GM23338 (cell line): ENCODE data around the gene G6PC2. TPM values are rescaled to one million over a fixed set of nuclear protein-coding genes. Genes with fewer than 3 reads are reported as not detected.
"Not testable (repeated sequence)": the region's sequence is repeated elsewhere in the genome, so short reads cannot be mapped to it uniquely, and the experiment has no call there.

Experiments used
- ATAC-seq: fragments of 200-7000 bp; cut with Tn5 transposase; 3 replicates; pipeline ENCODE4 v1.9.1; 2020
- DNase-seq: peaks from one replicate; pipeline ENCODE4 v3.0.0-alpha.2; 2015; ENCODE audit warnings: low spot score
- H2AFZ ChIP-seq: fragments of 200-600 bp; sonication (generic); 2 replicates; pipeline ENCODE4 v1.8.0; 2016; ENCODE audit warnings: antibody characterized with exemption, mild to moderate bottlenecking, moderate library complexity
- H3F3A ChIP-seq: fragments of 200-600 bp; sonication (generic); replicated peaks from 2 replicates; pipeline ENCODE4 v1.8.0; 2017; ENCODE audit warnings: antibody characterized with exemption, mixed run types, low read depth
- H3K27ac ChIP-seq: fragments of 200-600 bp; sonication (generic); 2 replicates; pipeline ENCODE4 v1.6.1; 2016; ENCODE audit warnings: low read depth
- H3K27me3 ChIP-seq: fragments of 200-600 bp; sonication (generic); 2 replicates; pipeline ENCODE4 v1.8.0; 2016; ENCODE audit warnings: mild to moderate bottlenecking, mixed run types, moderate library complexity; ENCODE audit not compliant: insufficient read depth
- H3K36me3 ChIP-seq: fragments of 200-600 bp; sonication (generic); 2 replicates; pipeline ENCODE4 v1.8.0; 2016; ENCODE audit warnings: mild to moderate bottlenecking; ENCODE audit not compliant: insufficient read depth
- H3K4me1 ChIP-seq: fragments of 200-600 bp; sonication (generic); 2 replicates; pipeline ENCODE4 v1.8.0; 2016; ENCODE audit warnings: mild to moderate bottlenecking, moderate library complexity; ENCODE audit not compliant: insufficient read depth
- H3K4me2 ChIP-seq: fragments of 200-600 bp; sonication (generic); 2 replicates; pipeline ENCODE4 v1.7.1; 2017; ENCODE audit warnings: mixed run types
- H3K4me3 ChIP-seq: fragments of 200-600 bp; sonication (generic); 2 replicates; pipeline ENCODE4 v1.6.1; 2016; ENCODE audit warnings: mixed run types
- H3K79me2 ChIP-seq: fragments of 200-600 bp; sonication (generic); replicated peaks from 2 replicates; pipeline ENCODE4 v1.8.0; 2017; ENCODE audit warnings: mild to moderate bottlenecking; ENCODE audit not compliant: insufficient read depth
- H3K9me2 ChIP-seq: fragments of 200-600 bp; sonication (generic); 2 replicates; pipeline ENCODE4 v1.8.0; 2017; ENCODE audit not compliant: insufficient read depth
- H4K20me1 ChIP-seq: fragments of 200-600 bp; sonication (generic); replicated peaks from 2 replicates; pipeline ENCODE4 v1.8.0; 2017; ENCODE audit warnings: mild to moderate bottlenecking; ENCODE audit not compliant: insufficient read depth
- H3K27ac Mint-ChIP-seq: 2 replicates; pipeline ENCODE4 v1.8.0; 2020; ENCODE audit warnings: inconsistent platforms, mild to moderate bottlenecking, moderate library complexity, mixed read lengths
- H3K27me3 Mint-ChIP-seq: 3 replicates; pipeline ENCODE4 v1.8.0; 2022; ENCODE audit warnings: low read depth, mild to moderate bottlenecking, moderate library complexity, mixed read lengths, inconsistent platforms; ENCODE audit not compliant: insufficient read depth, poor library complexity
- H3K36me3 Mint-ChIP-seq: 3 replicates; pipeline ENCODE4 v1.8.0; 2021; ENCODE audit warnings: low read depth, mild to moderate bottlenecking, inconsistent platforms, moderate library complexity, mixed read lengths
- H3K4me1 Mint-ChIP-seq: 3 replicates; pipeline ENCODE4 v1.8.0; 2020; ENCODE audit warnings: mild to moderate bottlenecking, inconsistent platforms, mixed read lengths
- H3K4me3 Mint-ChIP-seq: 3 replicates; pipeline ENCODE4 v1.8.0; 2021; ENCODE audit warnings: moderate library complexity, mild to moderate bottlenecking, inconsistent platforms, mixed read lengths
- H3K9me3 Mint-ChIP-seq: 3 replicates; pipeline ENCODE4 v1.8.0; 2020; ENCODE audit warnings: moderate library complexity, mild to moderate bottlenecking, inconsistent platforms, mixed read lengths
- JUNB ChIP-seq: IDR thresholded peaks from one replicate; pipeline ENCODE4 v1.6.1; 2016; ENCODE audit warnings: antibody characterized with exemption; ENCODE audit not compliant: unreplicated experiment
- POLR2AphosphoS5 ChIP-seq: IDR thresholded peaks from 2 replicates; pipeline ENCODE4 v1.6.1; 2016; ENCODE audit warnings: antibody characterized with exemption, low read depth
- STAT1 ChIP-seq: IDR thresholded peaks from one replicate; pipeline ENCODE4 v1.6.1; 2016; ENCODE audit warnings: antibody characterized with exemption; ENCODE audit not compliant: unreplicated experiment
- ZNF331 ChIP-seq: fragments of 250-450 bp; sonication (Bioruptor Pico); IDR thresholded peaks from 2 replicates; pipeline ENCODE4 v1.5.0; 2020; ENCODE audit warnings: low read depth, mild to moderate bottlenecking, moderate library complexity
- ZNF462 ChIP-seq: fragments of 250-450 bp; sonication (Bioruptor Pico); IDR thresholded peaks from 2 replicates; pipeline ENCODE4 v1.5.0; 2020; ENCODE audit warnings: mild to moderate bottlenecking, moderate library complexity
- polyA plus RNA-seq: library from polyadenylated mRNA; unstranded; fragments of >200 nt; fragmentation: Nextera tagmentation; extraction: Ambion mirVana; gene quantifications from 2 replicates; pipeline ENCODE4 v1.2.1, GENCODE V29; 2016
- total RNA-seq: library from RNA; depleted of rRNA; stranded (reverse); fragments of >200 nt; shearing (Covaris generic); gene quantifications from 2 replicates; pipeline ENCODE4 v1.2.3, GENCODE V29; 2014

Gene G6PC2
- total and polyA plus RNA-seq, 2 experiments from 2014 or later: not detected

- ATAC-seq: no peak
- peaks cover 14% of the 10 kb centered on the region; the same call in 2 of the 3 replicates for H3K4me1 Mint-ChIP-seq
- no peaks in the 10 kb centered on the region for H4K20me1 ChIP-seq
These were observed 26.6 kb upstream of the G6PC2 start for GRCh38 chr2:168874368-168875054.

DNA sequence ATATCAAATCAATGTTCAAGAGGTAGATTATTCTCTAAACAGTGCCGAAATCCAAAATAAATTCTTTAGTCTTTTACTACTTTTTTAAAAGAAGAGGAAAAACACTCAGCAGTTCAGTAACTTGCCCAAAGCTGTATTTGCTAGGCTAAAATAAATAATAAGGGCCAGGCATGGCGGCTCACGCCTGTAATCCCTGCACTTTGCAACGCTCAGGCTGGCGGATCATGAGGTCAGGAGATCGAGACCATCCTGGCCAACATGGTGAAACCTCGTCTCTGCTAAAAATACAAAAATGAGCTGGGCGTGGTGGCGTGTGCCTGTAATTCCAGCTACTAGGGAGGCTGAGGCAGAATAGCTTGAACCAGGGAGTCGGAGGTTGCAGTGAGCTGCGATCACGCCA lies 18.9 kb upstream of the G6PC2 start:
- not testable (repeated sequence) for H3K9me2 ChIP-seq, H3K27me3 ChIP-seq, H2AFZ ChIP-seq, H3K79me2 ChIP-seq, H3K4me1 Mint-ChIP-seq, H3K4me2 ChIP-seq, H3K4me1 ChIP-seq, H3K36me3 ChIP-seq, H3K27me3 Mint-ChIP-seq, H3K9me3 Mint-ChIP-seq, DNase-seq, H3K27ac Mint-ChIP-seq, H3K4me3 Mint-ChIP-seq, H3F3A ChIP-seq, ATAC-seq, H4K20me1 ChIP-seq, H3K4me3 ChIP-seq, H3K27ac ChIP-seq
- H3K36me3 Mint-ChIP-seq: peaks cover 16% of the 10 kb centered on the region

More at GRCh38 chr2:168874368-168875054, 26.6 kb upstream of the G6PC2 start:
- H3K27me3 Mint-ChIP-seq: no peaks in the 10 kb centered on the region
- Histone ChIP-seq H3F3A (no peaks in the 10 kb centered on the region), H3K79me2 (no peaks in the 10 kb centered on the region), H3K9me2 (no peaks in the 10 kb centered on the region), H2AFZ (no peak overlapping the region), H3K4me2 (no peak overlapping the region), H3K27ac (no peak overlapping the region), H3K27me3 (no peaks in the 10 kb centered on the region), H3K4me1 (peaks cover 14% of the 10 kb centered on the region), H3K4me3 (no peak overlapping the region), H3K36me3 (no peaks in the 10 kb centered on the region; the same call in 1 of the 2 replicates)
- DNase-seq: no peak
- H3K4me3 Mint-ChIP-seq: no peak overlapping the region
- H3K36me3 Mint-ChIP-seq: peaks cover 38% of the 10 kb centered on the region
- TF ChIP-seq JUNB (no peak), ZNF331 (CRISPR knock-in tag) (no peak), STAT1 (no peak), ZNF462 (CRISPR knock-in tag) (no peak), POLR2AphosphoS5 (no peak)
- no peak overlapping the region for H3K27ac Mint-ChIP-seq
- H3K9me3 Mint-ChIP-seq: no peaks in the 10 kb centered on the region
